Activated T-cell treated with anti-CD3 and anti-CD28 coated beads for 4 hours (primary cell): ENCODE measurements around the gene ACAD9.

Experiments used
- DNase-seq: peaks from one replicate; pipeline ENCODE4 v3.0.0-alpha.2; 2020

ACAD9 gene

GRCh38 chr3:128942161-128942952 is 62.9 kb downstream of the ACAD9 start:
- DNase-seq: no peak

GRCh38 chr3:128945041-128945877 is 65.8 kb downstream of the ACAD9 start:
- DNase-seq: no peak

GRCh38 chr3:128945878-128946175 is 66.4 kb downstream of the ACAD9 start:
- DNase-seq: no peak

- DNase-seq: no peak
Measured at GRCh38 chr3:128946411-128946810, 67.0 kb downstream of the ACAD9 start.

- no peak for DNase-seq
Measured at GRCh38 chr3:128949158-128949557, 69.7 kb downstream of the ACAD9 start.

GRCh38 chr3:128950223-128950938 is 71.0 kb downstream of the ACAD9 start:
- no peak for DNase-seq

GRCh38 chr3:128956440-128956839 is 77.0 kb downstream of the ACAD9 start:
- DNase-seq: no peak
